Ishikawa (cell line): Measurements from ENCODE around the gene CLSTN1.

Experiments
- CEBPB ChIP-seq: IDR thresholded peaks from 2 replicates; pipeline ENCODE4 v1.6.1; 2012
- CREB1 ChIP-seq: IDR thresholded peaks from 2 replicates; pipeline ENCODE4 v1.6.1; 2012; ENCODE audit warnings: low read depth
- EGR1 ChIP-seq: IDR thresholded peaks from 2 replicates; pipeline ENCODE4 v1.6.1; 2012
- EP300 ChIP-seq: IDR thresholded peaks from 2 replicates; pipeline ENCODE4 v1.6.1; 2012; ENCODE audit warnings: borderline replicate concordance
- FOXM1 ChIP-seq: IDR thresholded peaks from 2 replicates; pipeline ENCODE4 v1.6.1; 2012; ENCODE audit warnings: low read depth, borderline replicate concordance
- MAX ChIP-seq: IDR thresholded peaks from 2 replicates; pipeline ENCODE4 v1.6.1; 2012
- NFIC ChIP-seq: IDR thresholded peaks from 2 replicates; pipeline ENCODE4 v1.6.1; 2012
- RAD21 ChIP-seq: IDR thresholded peaks from 2 replicates; pipeline ENCODE4 v1.6.1; 2012; ENCODE audit warnings: low read depth
- REST ChIP-seq: IDR thresholded peaks from 2 replicates; pipeline ENCODE4 v1.6.1; 2012; ENCODE audit warnings: low read depth, mild to moderate bottlenecking
- TAF1 ChIP-seq: IDR thresholded peaks from 2 replicates; pipeline ENCODE4 v1.6.1; 2012; ENCODE audit warnings: low read depth, mild to moderate bottlenecking
- TCF12 ChIP-seq: IDR thresholded peaks from 2 replicates; pipeline ENCODE4 v1.6.1; 2012; ENCODE audit warnings: low read depth
- TEAD4 ChIP-seq: IDR thresholded peaks from 2 replicates; pipeline ENCODE4 v1.6.1; 2012
- USF1 ChIP-seq: IDR thresholded peaks from 2 replicates; pipeline ENCODE4 v1.6.1; 2012
- YY1 ChIP-seq: IDR thresholded peaks from 2 replicates; pipeline ENCODE4 v1.6.1; 2012; ENCODE audit warnings: low read depth
- ZBTB7A ChIP-seq: IDR thresholded peaks from 2 replicates; pipeline ENCODE4 v1.6.1; 2012; ENCODE audit warnings: low read depth

CLSTN1 gene

GRCh38 chr1:9797049-9797448 is 26.7 kb downstream of the CLSTN1 start:
- TF ChIP-seq TCF12 (no peak), REST (no peak), CEBPB (no peak), ZBTB7A (no peak), EGR1 (no peak), TEAD4 (no peak), YY1 (no peak), EP300 (no peak), TAF1 (no peak), NFIC (no peak), FOXM1 (no peak), RAD21 (no peak)

- TF ChIP-seq CEBPB = no peak
Measured at GRCh38 chr1:9794081-9794480, 29.7 kb downstream of the CLSTN1 start.

GRCh38 chr1:9793291-9793690 is 30.5 kb downstream of the CLSTN1 start:
- TF ChIP-seq REST = no peak
- no peak for TF ChIP-seq RAD21

- no peak for TF ChIP-seq EGR1
- no peak for TF ChIP-seq REST
- peak; percentile 49; the same call in 1 of the 2 replicates for TF ChIP-seq ZBTB7A
- TF ChIP-seq FOXM1 = no peak
- peak; percentile 43; the same call in 1 of the 2 replicates for TF ChIP-seq YY1
- peak; percentile 54; the same call in 1 of the 2 replicates for TF ChIP-seq TCF12
- TF ChIP-seq CEBPB = no peak
- TF ChIP-seq MAX = peak; percentile 32; the same call in 1 of the 2 replicates
- no peak for TF ChIP-seq CREB1
- TF ChIP-seq TAF1 = no peak
- no peak for TF ChIP-seq USF1
- peak; percentile 17; the same call in 1 of the 2 replicates for TF ChIP-seq RAD21
- TF ChIP-seq NFIC = peak; percentile 92
- no peak for TF ChIP-seq EP300
- peak; percentile 48 for TF ChIP-seq TEAD4
Measured at GRCh38 chr1:9792156-9793042, 31.4 kb downstream of the CLSTN1 start.

- TF ChIP-seq MAX (no peak), NFIC (no peak), FOXM1 (no peak), TEAD4 (no peak), TCF12 (no peak), REST (no peak), CEBPB (no peak), CREB1 (no peak), USF1 (no peak), EP300 (no peak), ZBTB7A (no peak), TAF1 (no peak), YY1 (no peak), EGR1 (no peak), RAD21 (no peak)
Measured at GRCh38 chr1:9787702-9788101, 36.1 kb downstream of the CLSTN1 start.
